SK-N-SH treated with all-trans-retinoic acid at 6 μM for 48 hours (cell line): ENCODE results near the gene WDR53.

Experiments used
- ATAC-seq: fragments of 200-7000 bp; cut with Tn5 transposase; 3 replicates; pipeline ENCODE4 v1.9.1; 2020; ENCODE audit warnings: mild to moderate bottlenecking, moderate library complexity
- CREB5 ChIP-seq: fragments of 250-450 bp; sonication (Bioruptor Pico); IDR thresholded peaks from 2 replicates; pipeline ENCODE4 v1.5.1; 2020; ENCODE audit warnings: low read depth, mild to moderate bottlenecking, moderate library complexity
- CSDC2 ChIP-seq: fragments of 250-450 bp; sonication (Bioruptor Pico); IDR thresholded peaks from 2 replicates; pipeline ENCODE4 v1.5.0; 2020; ENCODE audit warnings: mild to moderate bottlenecking, moderate library complexity
- CSRNP3 ChIP-seq: fragments of 250-450 bp; sonication (Bioruptor Pico); IDR thresholded peaks from 2 replicates; pipeline ENCODE4 v1.5.1; 2021; ENCODE audit warnings: mild to moderate bottlenecking, moderate library complexity
- ISL1 ChIP-seq: fragments of 250-450 bp; sonication (Bioruptor Pico); IDR thresholded peaks from 2 replicates; pipeline ENCODE4 v2.1.2; 2022; ENCODE audit warnings: mild to moderate bottlenecking, moderate library complexity
- OSR1 ChIP-seq: fragments of 250-450 bp; sonication (Bioruptor Pico); IDR thresholded peaks from 2 replicates; pipeline ENCODE4 v1.8.0; 2022; ENCODE audit warnings: moderate library complexity, mild to moderate bottlenecking, inconsistent platforms
- PATZ1 ChIP-seq: fragments of 250-450 bp; sonication (Bioruptor Pico); IDR thresholded peaks from 2 replicates; pipeline ENCODE4 v1.8.0; 2020; ENCODE audit warnings: mild to moderate bottlenecking, moderate library complexity, borderline replicate concordance
- POU6F1 ChIP-seq: fragments of 250-450 bp; sonication (Bioruptor Pico); IDR thresholded peaks from 2 replicates; pipeline ENCODE4 v1.8.0; 2021; ENCODE audit warnings: low read depth, mild to moderate bottlenecking, moderate library complexity, borderline replicate concordance
- PPARA ChIP-seq: fragments of 250-450 bp; sonication (Bioruptor Pico); IDR thresholded peaks from 2 replicates; pipeline ENCODE4 v1.5.0; 2020; ENCODE audit warnings: mild to moderate bottlenecking, borderline replicate concordance
- TCF4 ChIP-seq: fragments of 250-450 bp; sonication (Bioruptor Pico); IDR thresholded peaks from 2 replicates; pipeline ENCODE4 v1.8.0; 2021; ENCODE audit warnings: mild to moderate bottlenecking, moderate library complexity, borderline replicate concordance
- ZC3H10 ChIP-seq: fragments of 250-450 bp; sonication (Bioruptor Pico); IDR thresholded peaks from 2 replicates; pipeline ENCODE4 v1.5.1; 2021; ENCODE audit warnings: mild to moderate bottlenecking, moderate library complexity
- ZNF565 ChIP-seq: fragments of 450-650 bp; formaldehyde crosslinking; conservative IDR thresholded peaks from 2 replicates; pipeline ENCODE4 v1.5.0; 2020; ENCODE audit warnings: low read depth, mild to moderate bottlenecking, moderate library complexity
- TF ChIP-seq, protein P1 (sequence below): fragments of 250-450 bp; sonication (Bioruptor Pico); IDR thresholded peaks from 2 replicates; pipeline ENCODE4 v1.5.0; 2020; ENCODE audit warnings: mild to moderate bottlenecking, moderate library complexity

WDR53 gene

DNA sequence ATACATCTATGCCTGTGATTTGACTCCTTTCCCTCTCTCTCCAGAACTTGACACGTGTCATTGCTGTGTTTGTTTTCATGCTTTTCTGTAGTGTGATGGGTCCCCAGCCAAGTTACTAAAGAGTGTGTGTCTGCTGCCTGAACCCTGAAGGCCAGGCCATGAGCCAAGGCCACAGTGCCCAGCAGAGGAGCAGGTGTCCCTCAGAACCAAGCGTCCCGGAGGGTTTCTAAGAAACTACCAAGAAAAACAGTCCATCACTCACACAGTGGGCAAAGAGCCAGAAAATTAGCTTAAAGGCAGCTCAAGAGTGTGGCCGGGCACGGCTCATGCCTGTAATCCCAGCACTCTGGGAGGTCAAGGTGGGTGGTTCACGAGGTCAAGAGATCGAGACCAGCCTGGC lies 35.3 kb upstream of the WDR53 start:
- no peak for ATAC-seq
- TF ChIP-seq ZNF565 (CRISPR knock-in tag) (no peak), TCF4 (CRISPR knock-in tag) (no peak), CSDC2 (CRISPR knock-in tag) (no peak)
- TF ChIP-seq, protein P1, sequence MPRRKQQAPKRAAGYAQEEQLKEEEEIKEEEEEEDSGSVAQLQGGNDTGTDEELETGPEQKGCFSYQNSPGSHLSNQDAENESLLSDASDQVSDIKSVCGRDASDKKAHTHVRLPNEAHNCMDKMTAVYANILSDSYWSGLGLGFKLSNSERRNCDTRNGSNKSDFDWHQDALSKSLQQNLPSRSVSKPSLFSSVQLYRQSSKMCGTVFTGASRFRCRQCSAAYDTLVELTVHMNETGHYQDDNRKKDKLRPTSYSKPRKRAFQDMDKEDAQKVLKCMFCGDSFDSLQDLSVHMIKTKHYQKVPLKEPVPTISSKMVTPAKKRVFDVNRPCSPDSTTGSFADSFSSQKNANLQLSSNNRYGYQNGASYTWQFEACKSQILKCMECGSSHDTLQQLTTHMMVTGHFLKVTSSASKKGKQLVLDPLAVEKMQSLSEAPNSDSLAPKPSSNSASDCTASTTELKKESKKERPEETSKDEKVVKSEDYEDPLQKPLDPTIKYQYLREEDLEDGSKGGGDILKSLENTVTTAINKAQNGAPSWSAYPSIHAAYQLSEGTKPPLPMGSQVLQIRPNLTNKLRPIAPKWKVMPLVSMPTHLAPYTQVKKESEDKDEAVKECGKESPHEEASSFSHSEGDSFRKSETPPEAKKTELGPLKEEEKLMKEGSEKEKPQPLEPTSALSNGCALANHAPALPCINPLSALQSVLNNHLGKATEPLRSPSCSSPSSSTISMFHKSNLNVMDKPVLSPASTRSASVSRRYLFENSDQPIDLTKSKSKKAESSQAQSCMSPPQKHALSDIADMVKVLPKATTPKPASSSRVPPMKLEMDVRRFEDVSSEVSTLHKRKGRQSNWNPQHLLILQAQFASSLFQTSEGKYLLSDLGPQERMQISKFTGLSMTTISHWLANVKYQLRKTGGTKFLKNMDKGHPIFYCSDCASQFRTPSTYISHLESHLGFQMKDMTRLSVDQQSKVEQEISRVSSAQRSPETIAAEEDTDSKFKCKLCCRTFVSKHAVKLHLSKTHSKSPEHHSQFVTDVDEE (CRISPR knock-in tag), result no peak

GRCh38 chr3:196602673-196603072 lies 34.3 kb upstream of the WDR53 start:
- TF ChIP-seq CREB5, result no peak
- no peak for TF ChIP-seq PATZ1
- no peak for TF ChIP-seq OSR1 (CRISPR knock-in tag)
- TF ChIP-seq, protein P1 (CRISPR knock-in tag), result no peak
- ATAC-seq, result no peak

- TF ChIP-seq ZC3H10 (no peak), PPARA (CRISPR knock-in tag) (no peak), CSDC2 (CRISPR knock-in tag) (no peak), TCF4 (CRISPR knock-in tag) (no peak), ISL1 (CRISPR knock-in tag) (no peak), POU6F1 (CRISPR knock-in tag) (no peak), CREB5 (no peak), CSRNP3 (no peak)
- TF ChIP-seq, protein P1 (CRISPR knock-in tag), result no peak
- TF ChIP-seq, all 23 proteins: peak for 0
- no peak for ATAC-seq
Observed at GRCh38 chr3:196600359-196600758, 32.0 kb upstream of the WDR53 start.
